DOHH2 (cell line): ENCODE measurements around the gene PDE10A.

Experiments
- H3F3A ChIP-seq: fragments of 200-600 bp; sonication (generic), shearing (Covaris generic); 2 replicates; pipeline ENCODE4 v1.6.0; 2016; ENCODE audit warnings: antibody characterized with exemption, mild to moderate bottlenecking; ENCODE audit not compliant: control insufficient read depth, insufficient read depth
- H3K27ac ChIP-seq: fragments of 200-600 bp; sonication (generic); 2 replicates; pipeline ENCODE4 v1.5.1; 2014; ENCODE audit warnings: low read depth, mild to moderate bottlenecking, low read length, moderate library complexity
- H3K27me3 ChIP-seq: fragments of 200-600 bp; sonication (generic); 2 replicates; pipeline ENCODE4 v1.6.1; 2014; ENCODE audit warnings: mild to moderate bottlenecking, low read length, mixed read lengths; ENCODE audit not compliant: control insufficient read depth
- H3K36me3 ChIP-seq: fragments of 200-600 bp; sonication (generic); 2 replicates; pipeline ENCODE4 v1.6.1; 2014; ENCODE audit warnings: mild to moderate bottlenecking, low read length, moderate library complexity, mixed read lengths; ENCODE audit not compliant: control insufficient read depth
- H3K4me1 ChIP-seq: fragments of 200-600 bp; sonication (generic); 2 replicates; pipeline ENCODE4 v1.6.1; 2014; ENCODE audit warnings: mild to moderate bottlenecking, low read length, mixed read lengths; ENCODE audit not compliant: control insufficient read depth
- H3K4me2 ChIP-seq: fragments of 200-600 bp; sonication (generic); 2 replicates; pipeline ENCODE4 v1.6.0; 2014; ENCODE audit warnings: mild to moderate bottlenecking, low read length, moderate library complexity
- H3K4me3 ChIP-seq: fragments of 200-600 bp; sonication (generic); 2 replicates; pipeline ENCODE4 v1.5.1; 2014; ENCODE audit warnings: mild to moderate bottlenecking, low read length, mixed read lengths
- H3K79me2 ChIP-seq: fragments of 200-600 bp; sonication (generic); 2 replicates; pipeline ENCODE4 v1.6.1; 2014; ENCODE audit warnings: mild to moderate bottlenecking, low read length, mixed read lengths; ENCODE audit not compliant: control insufficient read depth
- H3K9me2 ChIP-seq: fragments of 200-600 bp; sonication (generic); replicated peaks from 2 replicates; pipeline ENCODE4 v1.6.1; 2014; ENCODE audit warnings: mild to moderate bottlenecking, low read length, mixed read lengths; ENCODE audit not compliant: control insufficient read depth
- H3K9me3 ChIP-seq: fragments of 200-600 bp; sonication (generic); 2 replicates; pipeline ENCODE4 v1.6.1; 2014; ENCODE audit warnings: antibody characterized with exemption, low read length, mixed read lengths; ENCODE audit not compliant: control insufficient read depth, insufficient read depth
- H4K20me1 ChIP-seq: fragments of 200-600 bp; sonication (generic); 2 replicates; pipeline ENCODE4 v1.6.0; 2014; ENCODE audit warnings: low read depth, mild to moderate bottlenecking, antibody characterized with exemption, low read length, moderate library complexity; ENCODE audit not compliant: control insufficient read depth, insufficient read depth
- EZH2phosphoT487 ChIP-seq: fragments of 200-600 bp; sonication (generic); IDR thresholded peaks from 2 replicates; pipeline ENCODE4 v1.6.1; 2017; ENCODE audit warnings: borderline replicate concordance, mild to moderate bottlenecking, antibody characterized with exemption, low read length, moderate library complexity, mixed read lengths
- TF ChIP-seq, protein P1 (sequence below): fragments of 200-600 bp; sonication (generic); IDR thresholded peaks from one replicate; pipeline ENCODE4 v1.5.1; 2014; ENCODE audit warnings: antibody characterized with exemption, mild to moderate bottlenecking, low read depth, low read length; ENCODE audit not compliant: poor library complexity, severe bottlenecking

The PDE10A gene

DNA sequence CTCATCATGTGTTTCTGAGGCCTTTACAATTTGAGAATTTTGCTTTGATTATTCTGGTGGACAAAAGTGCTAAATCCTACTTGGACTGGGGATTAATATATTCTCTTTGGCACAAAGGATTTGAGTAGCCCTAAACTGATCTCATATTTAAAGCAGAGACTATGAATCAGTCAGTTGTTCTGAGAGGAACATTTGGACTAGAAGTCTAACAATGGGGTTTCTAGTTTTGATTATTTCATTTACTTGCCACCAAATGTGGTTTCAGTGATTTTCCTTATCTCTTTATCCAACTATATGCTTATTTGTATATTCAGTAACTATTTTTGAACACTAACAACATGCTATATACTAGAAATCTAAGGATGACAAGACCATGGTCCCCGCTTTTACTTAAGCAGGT, 81.4 kb downstream of the PDE10A start:
- Histone ChIP-seq H3K4me2 (no peak overlapping the region), H3K4me1 (no peaks in the 10 kb centered on the region), H3K36me3 (no peaks in the 10 kb centered on the region), H3K9me2 (no peaks in the 10 kb centered on the region), H3F3A (no peaks in the 10 kb centered on the region), H4K20me1 (no peaks in the 10 kb centered on the region), H3K27ac (no peak overlapping the region), H3K4me3 (no peak overlapping the region), H3K79me2 (no peaks in the 10 kb centered on the region), H3K9me3 (no peaks in the 10 kb centered on the region), H3K27me3 (no peaks in the 10 kb centered on the region)
- TF ChIP-seq, protein P1, sequence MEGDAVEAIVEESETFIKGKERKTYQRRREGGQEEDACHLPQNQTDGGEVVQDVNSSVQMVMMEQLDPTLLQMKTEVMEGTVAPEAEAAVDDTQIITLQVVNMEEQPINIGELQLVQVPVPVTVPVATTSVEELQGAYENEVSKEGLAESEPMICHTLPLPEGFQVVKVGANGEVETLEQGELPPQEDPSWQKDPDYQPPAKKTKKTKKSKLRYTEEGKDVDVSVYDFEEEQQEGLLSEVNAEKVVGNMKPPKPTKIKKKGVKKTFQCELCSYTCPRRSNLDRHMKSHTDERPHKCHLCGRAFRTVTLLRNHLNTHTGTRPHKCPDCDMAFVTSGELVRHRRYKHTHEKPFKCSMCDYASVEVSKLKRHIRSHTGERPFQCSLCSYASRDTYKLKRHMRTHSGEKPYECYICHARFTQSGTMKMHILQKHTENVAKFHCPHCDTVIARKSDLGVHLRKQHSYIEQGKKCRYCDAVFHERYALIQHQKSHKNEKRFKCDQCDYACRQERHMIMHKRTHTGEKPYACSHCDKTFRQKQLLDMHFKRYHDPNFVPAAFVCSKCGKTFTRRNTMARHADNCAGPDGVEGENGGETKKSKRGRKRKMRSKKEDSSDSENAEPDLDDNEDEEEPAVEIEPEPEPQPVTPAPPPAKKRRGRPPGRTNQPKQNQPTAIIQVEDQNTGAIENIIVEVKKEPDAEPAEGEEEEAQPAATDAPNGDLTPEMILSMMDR, result no peak
- no peak for TF ChIP-seq EZH2phosphoT487

DNA sequence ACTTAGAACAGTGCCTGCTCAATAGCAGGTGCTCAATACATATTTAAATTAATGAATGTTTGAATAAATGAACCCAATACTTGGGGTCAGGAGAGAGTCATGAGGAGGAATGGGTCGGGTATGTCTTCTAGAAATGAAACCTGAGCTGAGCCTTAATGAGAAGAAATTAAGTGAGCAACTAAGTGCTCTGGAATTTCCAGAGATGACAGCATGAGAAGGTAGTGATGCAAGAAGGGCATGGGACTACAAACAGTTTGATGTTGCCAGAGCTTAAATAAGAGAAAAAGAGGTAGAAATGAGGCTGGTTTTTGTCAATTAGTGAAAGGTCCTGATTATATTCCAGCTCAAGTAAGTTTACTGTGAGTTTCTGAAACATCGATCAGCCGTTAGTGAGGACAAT, 82.9 kb downstream of the PDE10A start:
- Histone ChIP-seq H3K27ac (no peak overlapping the region), H3F3A (no peaks in the 10 kb centered on the region), H3K36me3 (no peaks in the 10 kb centered on the region), H3K9me3 (no peaks in the 10 kb centered on the region), H3K4me1 (no peaks in the 10 kb centered on the region), H3K4me2 (no peak overlapping the region), H3K79me2 (no peaks in the 10 kb centered on the region), H4K20me1 (no peaks in the 10 kb centered on the region), H3K4me3 (no peak overlapping the region), H3K27me3 (no peaks in the 10 kb centered on the region), H3K9me2 (no peaks in the 10 kb centered on the region)
- TF ChIP-seq EZH2phosphoT487, result no peak
- TF ChIP-seq, protein P1, result no peak

GRCh38 chr6:165579151-165579550, 83.9 kb downstream of the PDE10A start:
- Histone ChIP-seq H3K36me3 (no peaks in the 10 kb centered on the region), H3F3A (no peaks in the 10 kb centered on the region)

More at GRCh38 chr6:165579151-165579550, 83.9 kb downstream of the PDE10A start:
- Histone ChIP-seq H4K20me1 (no peaks in the 10 kb centered on the region), H3K27ac (no peak overlapping the region), H3K9me2 (no peaks in the 10 kb centered on the region), H3K9me3 (no peaks in the 10 kb centered on the region), H3K79me2 (no peaks in the 10 kb centered on the region), H3K4me1 (no peaks in the 10 kb centered on the region), H3K27me3 (no peaks in the 10 kb centered on the region), H3K4me3 (no peak overlapping the region), H3K4me2 (no peak overlapping the region)
- TF ChIP-seq, protein P1, result no peak
- TF ChIP-seq EZH2phosphoT487, result no peak
